Neuronal stem cell (in vitro differentiated cells): Measurements from ENCODE around the gene UGT1A10.
A peak's percentile ranks its signal among the peaks of the same experiment; 100 is the strongest.

Experiments used
- DNase-seq: peaks from one replicate; pipeline ENCODE4 v3.0.0-alpha.2; 2013; ENCODE audit warnings: low spot score
- H2AFZ ChIP-seq: one replicate; pipeline ENCODE4 v1.6.1; 2013; ENCODE audit warnings: mild to moderate bottlenecking, low read length, inconsistent platforms
- H2AK5ac ChIP-seq: 2 replicates; pipeline ENCODE4 v1.6.1; 2013; ENCODE audit warnings: low read depth, mild to moderate bottlenecking, inconsistent platforms, low read length, moderate library complexity, mixed read lengths
- H2BK120ac ChIP-seq: 2 replicates; pipeline ENCODE4 v1.6.1; 2013; ENCODE audit warnings: low read depth, mild to moderate bottlenecking, inconsistent platforms, low read length, moderate library complexity, mixed read lengths
- H2BK12ac ChIP-seq: one replicate; pipeline ENCODE4 v1.6.1; 2013; ENCODE audit warnings: low read length, inconsistent platforms
- H2BK15ac ChIP-seq: 2 replicates; pipeline ENCODE4 v1.6.1; 2013; ENCODE audit warnings: mild to moderate bottlenecking, low read length, inconsistent platforms, mixed read lengths
- H2BK5ac ChIP-seq: one replicate; pipeline ENCODE4 v1.6.1; 2013; ENCODE audit warnings: inconsistent platforms, mild to moderate bottlenecking, low read length, moderate library complexity
- H3K14ac ChIP-seq: one replicate; pipeline ENCODE4 v1.6.1; 2013; ENCODE audit warnings: low read length, inconsistent platforms
- H3K18ac ChIP-seq: 2 replicates; pipeline ENCODE4 v1.6.1; 2013; ENCODE audit warnings: low read length, inconsistent platforms
- H3K23ac ChIP-seq: 2 replicates; pipeline ENCODE4 v1.6.1; 2013; ENCODE audit warnings: low read depth, mild to moderate bottlenecking, mixed read lengths, low read length, inconsistent platforms; ENCODE audit not compliant: poor library complexity
- H3K27ac ChIP-seq: replicated peaks from 3 replicates; pipeline ENCODE4 v1.5.1; 2013; ENCODE audit warnings: low read length, inconsistent platforms
- H3K27me3 ChIP-seq, 3 experiments: 2 replicates each; pipeline ENCODE4 v1.6.1; 2013; ENCODE audit warnings: low read length in 3 of 3, mild to moderate bottlenecking in 2 of 3, inconsistent platforms in 1 of 3, low read depth in 1 of 3, mixed read lengths in 1 of 3, moderate library complexity in 1 of 3; ENCODE audit not compliant: control insufficient read depth in 3 of 3, insufficient read depth in 3 of 3
- H3K36me3 ChIP-seq, 2 donors: replicated peaks in 1 of 2; 2 replicates each; pipeline ENCODE4 v1.6.1; 2013; ENCODE audit warnings: low read length in 2 of 2; ENCODE audit not compliant: control insufficient read depth in 2 of 2, insufficient read depth in 2 of 2
- H3K4ac ChIP-seq: 2 replicates; pipeline ENCODE4 v1.6.1; 2013; ENCODE audit warnings: inconsistent platforms, mild to moderate bottlenecking, low read length, moderate library complexity
- H3K4me1 ChIP-seq, 2 donors: 1 replicate in 1 of 2; 2 replicates in 1 of 2; pipeline ENCODE4 v1.6.1; 2013; ENCODE audit warnings: low read length in 2 of 2, low read depth in 1 of 2; ENCODE audit not compliant: control insufficient read depth in 2 of 2, insufficient read depth in 1 of 2
- H3K4me2 ChIP-seq: one replicate; pipeline ENCODE4 v1.6.1; 2013; ENCODE audit warnings: mild to moderate bottlenecking, low read length, inconsistent platforms; ENCODE audit not compliant: insufficient read depth, poor library complexity, severe bottlenecking
- H3K4me3 ChIP-seq, 2 donors: 2 replicates each; pipeline ENCODE4 v1.5.1; 2013; ENCODE audit warnings: low read length in 2 of 2, mild to moderate bottlenecking in 2 of 2, inconsistent platforms in 1 of 2, moderate library complexity in 1 of 2
- H3K79me1 ChIP-seq: one replicate; pipeline ENCODE4 v1.6.1; 2013; ENCODE audit warnings: low read depth, mild to moderate bottlenecking, inconsistent platforms, low read length, moderate library complexity
- H3K9ac ChIP-seq: one replicate; pipeline ENCODE4 v1.6.1; 2013; ENCODE audit warnings: mild to moderate bottlenecking, low read depth, low read length, inconsistent platforms; ENCODE audit not compliant: poor library complexity
- H3K9me3 ChIP-seq, 2 donors: replicated peaks in 1 of 2; 2 replicates each; pipeline versions ENCODE3 to v1.6.1; 2013; ENCODE audit warnings: low read length in 2 of 2, mild to moderate bottlenecking in 2 of 2, inconsistent platforms in 1 of 2, low read depth in 1 of 2, mixed read lengths in 1 of 2, moderate library complexity in 1 of 2; ENCODE audit not compliant: control insufficient read depth in 2 of 2, insufficient read depth in 1 of 2
- H4K8ac ChIP-seq: one replicate; pipeline ENCODE4 v1.6.1; 2013; ENCODE audit warnings: low read depth, mild to moderate bottlenecking, inconsistent platforms, low read length, moderate library complexity
- H4K91ac ChIP-seq: one replicate; pipeline ENCODE4 v1.6.1; 2013; ENCODE audit warnings: low read length, low read depth, mild to moderate bottlenecking, inconsistent platforms; ENCODE audit not compliant: poor library complexity
- WGBS, 2 donors: extraction: QIAGEN DNeasy Blood & Tissue Kit; methylation state at CpG; one replicate each; pipeline ENCODE4 v1.1.7; 2013; ENCODE audit warnings: missing lambda C conversion rate in 2 of 2, mixed read lengths in 1 of 2; ENCODE audit not compliant: insufficient read length in 2 of 2, insufficient replicate concordance in 1 of 2; ENCODE audit errors: extremely low coverage in 2 of 2; 5-methylcytosine and 5-hydroxymethylcytosine counted together

UGT1A10 gene

GRCh38 chr2:233817995-233818638 lies 181.9 kb downstream of the UGT1A10 start:
- no peak overlapping the region for H4K8ac ChIP-seq
- H3K4me3 ChIP-seq, result no peak overlapping the region
- no peak overlapping the region for H2BK120ac ChIP-seq
- no peak overlapping the region for H3K4me2 ChIP-seq
- peak overlapping the region; percentile 76 for H2AK5ac ChIP-seq
- no peaks in the 10 kb centered on the region for H3K79me1 ChIP-seq
- H3K18ac ChIP-seq, result peak overlapping the region; percentile 61
- peaks cover 0 to 2% of the 10 kb centered on the region in 2 donors for H3K4me1 ChIP-seq
- no CpG with 5 or more reads among the region's 11 CpGs for WGBS, 2 donors
- H2BK5ac ChIP-seq, result no peak overlapping the region
- no peak overlapping the region for H3K27ac ChIP-seq
- H3K27me3 ChIP-seq, result peaks cover 0 to 3% (median 0%) of the 10 kb centered on the region in 3 experiments
- no peak overlapping the region for H2AFZ ChIP-seq
- no peak overlapping the region for H2BK12ac ChIP-seq
- no peak for DNase-seq
- H3K4ac ChIP-seq, result no peak overlapping the region
- H4K91ac ChIP-seq, result no peak overlapping the region
- no peaks in the 10 kb centered on the region for H3K9me3 ChIP-seq
- H3K36me3 ChIP-seq, result no peaks in the 10 kb centered on the region
- peak overlapping the region; percentile 62 for H3K23ac ChIP-seq
- no peak overlapping the region for H2BK15ac ChIP-seq
- H3K9ac ChIP-seq, result peak overlapping the region; percentile 10
- no peak overlapping the region for H3K14ac ChIP-seq

GRCh38 chr2:233818639-233819621 lies 182.7 kb downstream of the UGT1A10 start:
- Histone ChIP-seq H3K4me1 (peaks cover 0 to 2% of the 10 kb centered on the region in 2 donors), H3K18ac (no peak overlapping the region), H3K36me3 (no peaks in the 10 kb centered on the region), H2BK5ac (no peak overlapping the region), H3K9ac (no peak overlapping the region), H4K91ac (no peak overlapping the region), H3K23ac (no peak overlapping the region), H2AK5ac (peak overlapping the region; percentile 49), H3K79me1 (no peaks in the 10 kb centered on the region), H3K4me3 (no peak overlapping the region), H3K4me2 (no peak overlapping the region), H3K4ac (no peak overlapping the region), H3K27ac (no peak overlapping the region), H2BK12ac (no peak overlapping the region), H2BK120ac (no peak overlapping the region), H4K8ac (no peak overlapping the region), H3K14ac (peak overlapping the region; percentile 42), H2AFZ (no peak overlapping the region), H3K9me3 (no peaks in the 10 kb centered on the region), H2BK15ac (peak overlapping the region; percentile 35), H3K27me3 (peaks cover 0 to 3% (median 0%) of the 10 kb centered on the region in 3 experiments)
- no CpG with 5 or more reads among the region's 17 CpGs for WGBS, 2 donors
- no peak for DNase-seq

GRCh38 chr2:233819884-233820773 lies 183.9 kb downstream of the UGT1A10 start:
- H2BK120ac ChIP-seq, result no peak overlapping the region
- H3K27ac ChIP-seq, result no peak overlapping the region
- H4K8ac ChIP-seq, result no peak overlapping the region
- H2AFZ ChIP-seq, result no peak overlapping the region
- H3K4me1 ChIP-seq, result peaks cover 0 to 2% of the 10 kb centered on the region in 2 donors
- H2BK12ac ChIP-seq, result no peak overlapping the region
- H2AK5ac ChIP-seq, result no peak overlapping the region
- H3K23ac ChIP-seq, result no peak overlapping the region
- no peak overlapping the region for H2BK15ac ChIP-seq
- no peak overlapping the region for H3K4ac ChIP-seq
- no peaks in the 10 kb centered on the region for H3K79me1 ChIP-seq
- no peak for DNase-seq
- H3K9ac ChIP-seq, result no peak overlapping the region
- H3K27me3 ChIP-seq, result peaks cover 0 to 3% (median 0%) of the 10 kb centered on the region in 3 experiments
- peak overlapping the region; percentile 30 for H2BK5ac ChIP-seq
- peak overlapping the region; percentile 59 for H3K18ac ChIP-seq
- no peak overlapping the region for H3K4me3 ChIP-seq
- H3K4me2 ChIP-seq, result no peak overlapping the region
- WGBS, 2 donors, result no CpG with 5 or more reads among the region's 18 CpGs
- no peak overlapping the region for H3K14ac ChIP-seq
- no peaks in the 10 kb centered on the region for H3K9me3 ChIP-seq
- no peaks in the 10 kb centered on the region for H3K36me3 ChIP-seq
- no peak overlapping the region for H4K91ac ChIP-seq
